ENCODE results near the gene IKZF4.
"Not testable (repeated sequence)": the region's sequence is repeated elsewhere in the genome, so short reads cannot be mapped to it uniquely, and the experiment has no call there.

Gene IKZF4

DNA sequence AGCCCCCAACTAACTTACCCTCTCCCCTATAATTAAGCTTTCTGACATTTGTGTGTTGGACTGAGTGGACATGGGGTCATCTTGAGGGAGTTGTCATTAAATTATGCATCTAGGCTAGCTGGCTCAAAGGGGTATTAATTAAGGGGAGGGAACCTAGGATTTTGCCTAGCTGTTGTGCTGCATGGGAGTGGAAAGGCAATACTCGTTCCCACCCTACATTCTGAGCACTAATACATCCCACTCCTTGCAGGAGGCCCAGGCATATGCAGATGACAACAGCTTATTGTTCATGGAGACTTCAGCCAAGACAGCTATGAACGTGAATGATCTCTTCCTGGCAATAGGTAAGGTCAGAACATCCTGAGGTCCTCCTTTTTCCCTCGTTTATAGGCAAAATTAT lies 29.7 kb upstream of the IKZF4 start:
- Mint-ChIP-seq H3K9me3 (no peaks in the 10 kb centered on the region), H3K4me1 (peaks cover 2% of the 10 kb centered on the region), H3K36me3 (ENCODE audit: low read depth) (peaks cover 23% of the 10 kb centered on the region), H3K4me3 (no peak overlapping the region), H3K27ac (no peak overlapping the region), H3K27me3 (no peaks in the 10 kb centered on the region)
- DNase-seq (no peak), ATAC-seq (no peak)

DNA sequence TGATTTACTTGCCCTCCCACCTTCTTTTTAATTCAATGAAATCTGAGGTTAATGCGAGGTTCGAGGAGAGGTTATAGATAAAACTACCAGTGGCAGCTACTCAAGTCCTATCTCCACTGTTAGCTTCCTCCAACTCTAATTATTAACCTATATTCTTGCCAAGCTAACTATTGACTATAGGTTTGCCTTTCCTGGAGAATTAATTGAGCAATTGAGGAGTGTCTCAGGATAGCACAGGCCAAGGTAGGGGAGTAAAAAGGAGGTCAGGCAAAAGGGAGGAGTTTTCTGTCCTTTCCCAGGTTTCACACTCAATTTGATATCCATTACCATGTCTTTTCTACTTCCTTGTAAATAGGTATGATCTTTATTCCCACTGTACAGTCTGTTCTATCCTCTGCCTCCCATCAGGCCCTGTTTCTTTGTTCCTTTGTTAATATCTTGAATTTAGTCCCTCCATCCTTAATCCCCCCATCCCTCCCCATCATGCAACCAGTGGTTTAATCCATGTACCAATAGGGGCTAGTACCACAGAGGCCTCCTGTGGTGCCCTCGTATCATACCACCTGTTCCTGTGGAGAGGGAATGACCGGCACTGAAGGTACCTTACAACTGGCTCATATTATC lies 27.5 kb upstream of the IKZF4 start:
- Mint-ChIP-seq H3K27me3 (peaks cover 5% of the 10 kb centered on the region), H3K9me3 (no peaks in the 10 kb centered on the region), H3K36me3 (ENCODE audit: low read depth) (peaks cover 23% of the 10 kb centered on the region)

DNA sequence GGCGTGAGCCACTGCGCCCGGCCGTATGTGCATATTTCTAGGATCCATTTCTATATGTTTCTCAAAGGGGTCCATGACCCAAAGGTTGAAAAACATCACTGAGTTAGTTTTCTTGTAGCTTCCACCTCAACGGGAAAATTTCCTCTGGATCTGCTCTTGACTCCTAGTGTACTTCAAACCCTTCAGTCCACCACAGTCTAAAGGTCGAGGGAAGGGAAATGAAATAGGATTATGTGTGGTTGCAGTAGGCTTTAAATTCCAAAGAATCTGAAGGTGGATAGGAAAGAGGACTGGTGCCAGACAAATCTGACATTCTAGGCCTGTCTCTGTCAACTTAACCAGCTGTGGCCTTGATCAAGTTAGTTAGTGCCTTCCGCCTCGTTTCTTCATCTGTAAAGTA lies 25.5 kb upstream of the IKZF4 start:
- no peak overlapping the region for H3K4me3 Mint-ChIP-seq
- H3K9me3 Mint-ChIP-seq, result no peaks in the 10 kb centered on the region
- H3K27ac Mint-ChIP-seq, result no peak overlapping the region
- ATAC-seq, result no peak
- peaks cover 26% of the 10 kb centered on the region for H3K4me1 Mint-ChIP-seq
- H3K36me3 Mint-ChIP-seq (ENCODE audit: low read depth), result peaks cover 13% of the 10 kb centered on the region
- DNase-seq, result no peak
- peaks cover 7% of the 10 kb centered on the region for H3K27me3 Mint-ChIP-seq

More for the DNA sequence above, 27.5 kb upstream of the IKZF4 start:
- peaks cover 19% of the 10 kb centered on the region for H3K4me1 Mint-ChIP-seq
- no peak overlapping the region for H3K27ac Mint-ChIP-seq
- ATAC-seq, result no peak
- DNase-seq, result no peak
- H3K4me3 Mint-ChIP-seq, result no peak overlapping the region

DNA sequence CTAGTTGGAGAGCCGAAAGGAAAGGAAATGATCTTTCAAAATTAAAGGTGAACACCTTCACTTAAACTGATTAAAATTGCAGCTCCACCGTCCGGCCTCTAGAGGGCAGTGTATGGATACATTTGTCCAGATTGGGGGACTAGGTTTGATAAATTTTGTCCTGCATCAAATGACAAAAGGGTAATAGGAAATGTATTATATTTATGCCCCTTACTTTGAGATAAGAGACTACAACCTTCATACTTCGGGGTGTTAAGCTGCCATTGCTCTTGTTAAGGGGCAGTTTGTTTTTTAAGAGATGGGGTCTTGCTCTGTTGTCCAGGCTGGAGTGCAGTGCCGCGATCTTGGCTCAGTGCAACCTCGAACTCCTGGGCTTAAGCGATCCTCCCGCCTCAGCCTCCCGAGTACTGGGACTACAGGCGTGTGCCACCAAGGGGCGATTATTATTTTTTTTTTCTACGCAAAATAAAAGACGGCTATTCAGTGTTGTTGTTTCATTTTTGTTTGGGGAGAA lies 24.6 kb upstream of the IKZF4 start:
- Mint-ChIP-seq H3K27ac (peak overlapping the region; percentile 25), H3K36me3 (ENCODE audit: low read depth) (peaks cover 8% of the 10 kb centered on the region), H3K4me3 (peak overlapping the region; percentile 73), H3K27me3 (peaks cover 7% of the 10 kb centered on the region), H3K4me1 (peaks cover 26% of the 10 kb centered on the region), H3K9me3 (no peaks in the 10 kb centered on the region)
- ATAC-seq (peak; percentile 67), DNase-seq (peak; percentile 62)

DNA sequence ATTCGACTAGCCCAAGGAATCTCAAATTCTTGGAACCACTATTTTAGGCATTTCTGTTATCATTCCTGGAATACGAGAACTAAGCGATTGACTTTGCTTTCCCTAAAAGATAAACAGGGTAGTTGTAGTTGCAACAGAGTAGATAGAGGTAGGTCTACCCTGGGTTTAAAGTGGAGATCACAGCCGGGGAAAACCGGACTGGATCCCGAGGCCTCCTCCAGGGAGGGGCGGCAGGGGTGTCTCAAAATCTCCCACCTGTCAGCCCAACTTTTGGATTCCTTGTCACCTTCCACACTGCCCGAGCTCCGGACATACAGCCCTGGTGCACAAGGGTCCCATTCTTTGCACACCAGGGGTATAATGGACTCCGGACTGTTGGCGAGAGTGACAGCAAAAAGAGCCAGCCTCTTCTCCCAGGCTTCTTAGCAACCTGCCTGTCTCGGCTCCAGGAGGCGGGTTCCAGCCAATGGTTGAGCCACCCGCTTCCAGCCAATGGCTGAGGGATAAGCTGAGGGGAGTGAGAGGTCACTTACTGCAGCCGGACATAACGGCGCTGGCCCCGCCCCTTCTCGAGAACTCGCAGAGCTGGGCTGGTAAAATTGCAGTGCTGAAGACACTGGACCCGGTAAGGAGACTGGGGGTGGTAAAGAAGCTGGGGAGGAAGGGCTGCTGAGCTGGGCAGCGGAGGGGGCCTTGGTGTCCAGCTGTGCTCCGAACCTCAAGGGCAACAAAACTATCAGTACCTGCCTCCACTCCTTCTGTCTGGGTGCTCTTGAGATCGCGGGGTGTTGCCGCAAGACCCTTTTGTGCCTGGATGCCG lies 23.9 kb upstream of the IKZF4 start, which contains the start of gene SUOX:
TSS of gene SUOX (plus strand) at position 562 of the 820 bp plus-strand sequence. CDS start 4,946 bp downstream, outside the sequence.
- Mint-ChIP-seq H3K4me1 (peaks cover 26% of the 10 kb centered on the region), H3K27me3 (peaks cover 7% of the 10 kb centered on the region), H3K27ac (peak within 1 kb of the TSS; percentile 25), H3K9me3 (no peaks in the 10 kb centered on the region), H3K4me3 (peak within 1 kb of the TSS; percentile 73), H3K36me3 (ENCODE audit: low read depth) (peaks cover 3% of the 10 kb centered on the region)
- DNase-seq (peak; percentile 54), ATAC-seq (peak; percentile 86)

DNA sequence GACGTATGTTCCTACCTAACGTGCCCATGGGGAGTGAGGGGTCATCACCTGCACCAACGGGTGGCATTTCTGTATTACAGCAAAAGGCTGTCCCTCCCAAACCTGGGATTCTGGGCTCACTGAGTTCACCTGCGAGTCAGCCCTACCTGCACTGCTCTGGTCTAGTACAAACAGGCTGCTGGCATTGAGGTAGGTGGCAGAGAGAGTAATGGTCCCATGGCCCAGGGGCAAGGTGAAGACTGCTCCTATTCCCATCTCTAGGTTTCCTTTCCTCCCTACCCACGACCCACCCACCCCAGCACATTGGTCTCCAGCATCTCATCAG lies 23.3 kb upstream of the IKZF4 start:
- Mint-ChIP-seq H3K9me3 (no peaks in the 10 kb centered on the region), H3K4me3 (peak overlapping the region; percentile 73), H3K36me3 (ENCODE audit: low read depth) (no peaks in the 10 kb centered on the region), H3K27me3 (peaks cover 7% of the 10 kb centered on the region), H3K4me1 (peaks cover 26% of the 10 kb centered on the region), H3K27ac (no peak overlapping the region)
- ATAC-seq (no peak), DNase-seq (no peak)

DNA sequence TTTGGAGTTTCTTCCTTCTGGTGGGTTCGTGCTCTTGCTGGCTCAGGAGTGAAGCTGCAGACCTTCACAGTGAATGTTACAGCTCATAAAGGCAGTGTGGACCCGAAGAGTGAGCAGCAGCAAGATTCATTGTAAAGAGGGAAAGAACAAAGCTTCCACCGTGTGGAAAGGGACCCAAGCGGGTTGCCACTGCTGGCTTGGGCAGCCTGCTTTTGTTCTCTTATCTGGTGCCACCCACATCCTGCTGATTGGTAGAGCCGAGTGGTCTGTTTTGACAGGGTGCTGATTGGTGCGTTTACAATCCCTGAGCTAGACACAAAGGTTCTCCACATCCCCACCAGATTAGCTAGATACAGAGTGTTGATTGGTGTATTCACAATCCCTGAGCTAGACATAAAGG lies 21.3 kb upstream of the IKZF4 start:
- not testable (repeated sequence) for H3K4me3 Mint-ChIP-seq

DNA sequence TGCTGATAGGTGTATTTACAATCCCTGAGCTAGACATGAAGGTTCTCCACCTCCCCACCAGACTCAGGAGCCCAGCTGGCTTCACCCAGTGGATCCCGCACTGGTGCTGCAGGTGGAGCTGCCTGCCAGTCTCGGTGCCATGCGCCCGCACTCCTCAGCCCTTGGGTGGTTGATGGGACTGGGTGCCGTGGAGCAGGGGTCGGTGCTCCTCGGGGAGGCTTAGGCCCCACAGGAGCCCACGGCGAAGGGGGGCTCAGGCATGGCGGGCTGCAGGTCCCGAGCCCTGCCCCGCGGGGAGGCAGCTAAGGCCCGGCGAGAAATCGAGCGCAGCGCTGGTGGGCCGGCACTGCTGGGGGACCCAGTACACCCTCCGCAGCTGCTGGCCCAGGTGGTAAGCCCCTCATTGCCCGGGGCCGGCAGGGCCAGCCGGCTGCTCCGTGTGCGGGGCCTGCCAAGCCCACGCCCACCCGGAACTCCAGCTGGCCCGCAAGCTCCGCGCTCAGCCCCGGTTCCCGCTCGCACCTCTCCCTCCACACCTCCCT lies 20.8 kb upstream of the IKZF4 start:
- H3K27ac Mint-ChIP-seq; H3K27me3 Mint-ChIP-seq; H3K36me3 Mint-ChIP-seq (ENCODE audit: low read depth); H3K4me3 Mint-ChIP-seq; ATAC-seq; DNase-seq; H3K9me3 Mint-ChIP-seq: not testable (repeated sequence)
- H3K4me1 Mint-ChIP-seq, result peaks cover 26% of the 10 kb centered on the region

More for the DNA sequence above, 21.3 kb upstream of the IKZF4 start:
- not testable (repeated sequence) for H3K27me3 Mint-ChIP-seq; H3K36me3 Mint-ChIP-seq (ENCODE audit: low read depth); DNase-seq; H3K9me3 Mint-ChIP-seq; ATAC-seq; H3K27ac Mint-ChIP-seq
- H3K4me1 Mint-ChIP-seq, result peaks cover 26% of the 10 kb centered on the region

DNA sequence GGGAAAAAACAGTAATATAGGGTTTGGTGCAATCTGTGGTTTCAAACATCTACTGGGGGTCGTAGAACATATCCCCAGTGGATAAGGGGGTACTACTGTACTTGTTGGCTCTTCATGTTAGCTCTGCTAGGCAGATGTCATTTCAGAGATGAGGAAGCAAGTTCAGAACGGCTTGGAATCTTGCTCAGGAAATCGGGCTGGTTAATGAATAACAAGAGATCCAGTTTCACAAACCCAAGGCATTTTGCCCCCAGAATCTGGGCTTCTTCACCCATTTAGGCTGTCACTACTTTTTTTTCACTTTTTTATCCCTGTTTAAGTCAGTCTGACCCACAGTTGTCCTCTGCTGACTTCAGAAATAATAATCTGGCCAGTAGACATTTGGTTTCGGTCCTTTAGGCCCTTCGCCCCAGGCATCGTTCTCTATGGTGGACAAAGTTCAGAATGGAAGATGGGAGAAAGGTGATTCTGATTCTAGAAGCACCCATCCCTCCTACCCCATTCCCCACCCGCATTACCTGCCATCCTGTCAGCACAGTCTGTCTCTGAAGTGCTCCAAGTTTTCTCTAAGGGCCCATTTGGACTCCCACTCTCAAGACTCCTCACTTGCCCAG lies 19.2 kb upstream of the IKZF4 start:
- no peak overlapping the region for H3K27ac Mint-ChIP-seq

DNA sequence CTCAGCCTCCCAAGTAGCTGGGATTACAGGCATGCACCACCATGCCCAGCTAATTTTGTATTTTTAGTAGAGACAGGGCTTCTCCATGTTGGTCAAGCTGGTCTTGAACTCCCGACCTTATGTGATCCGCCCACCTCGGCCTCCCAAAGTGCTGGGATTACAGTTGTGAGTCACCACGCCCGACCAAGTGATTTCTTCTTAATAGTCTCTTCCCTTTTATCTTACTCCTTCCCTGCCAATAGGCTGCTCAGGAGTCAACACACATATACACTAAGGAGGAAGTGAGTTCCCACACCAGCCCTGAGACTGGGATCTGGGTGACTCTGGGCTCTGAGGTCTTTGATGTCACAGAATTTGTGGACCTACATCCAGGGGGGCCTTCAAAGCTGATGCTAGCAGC lies 17.5 kb upstream of the IKZF4 start:
- not testable (repeated sequence) for DNase-seq; H3K27me3 Mint-ChIP-seq; H3K27ac Mint-ChIP-seq; H3K4me3 Mint-ChIP-seq; H3K9me3 Mint-ChIP-seq; ATAC-seq; H3K36me3 Mint-ChIP-seq (ENCODE audit: low read depth)
- peaks cover 21% of the 10 kb centered on the region for H3K4me1 Mint-ChIP-seq

More for the DNA sequence above, 19.2 kb upstream of the IKZF4 start:
- ATAC-seq (no peak), DNase-seq (no peak)
- Mint-ChIP-seq H3K36me3 (ENCODE audit: low read depth) (no peaks in the 10 kb centered on the region), H3K4me3 (no peak overlapping the region), H3K9me3 (no peaks in the 10 kb centered on the region), H3K27me3 (peaks cover 7% of the 10 kb centered on the region), H3K4me1 (peaks cover 23% of the 10 kb centered on the region)

DNA sequence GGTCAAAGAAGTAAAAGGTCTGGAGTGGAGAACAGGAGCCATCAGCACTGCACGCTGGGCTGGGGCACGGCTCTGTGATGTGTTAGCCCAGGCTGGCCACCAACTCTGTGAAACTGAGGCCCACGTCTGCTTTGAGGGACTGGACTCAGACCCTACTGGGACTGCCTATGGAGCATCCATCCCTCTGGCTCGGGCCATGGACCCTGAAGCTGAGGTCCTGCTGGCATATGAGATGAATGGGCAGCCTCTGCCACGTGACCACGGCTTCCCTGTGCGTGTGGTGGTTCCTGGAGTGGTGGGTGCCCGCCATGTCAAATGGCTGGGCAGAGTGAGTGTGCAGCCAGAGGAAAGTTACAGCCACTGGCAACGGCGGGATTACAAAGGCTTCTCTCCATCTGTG lies 16.6 kb upstream of the IKZF4 start:
- no peaks in the 10 kb centered on the region for H3K27me3 Mint-ChIP-seq

DNA sequence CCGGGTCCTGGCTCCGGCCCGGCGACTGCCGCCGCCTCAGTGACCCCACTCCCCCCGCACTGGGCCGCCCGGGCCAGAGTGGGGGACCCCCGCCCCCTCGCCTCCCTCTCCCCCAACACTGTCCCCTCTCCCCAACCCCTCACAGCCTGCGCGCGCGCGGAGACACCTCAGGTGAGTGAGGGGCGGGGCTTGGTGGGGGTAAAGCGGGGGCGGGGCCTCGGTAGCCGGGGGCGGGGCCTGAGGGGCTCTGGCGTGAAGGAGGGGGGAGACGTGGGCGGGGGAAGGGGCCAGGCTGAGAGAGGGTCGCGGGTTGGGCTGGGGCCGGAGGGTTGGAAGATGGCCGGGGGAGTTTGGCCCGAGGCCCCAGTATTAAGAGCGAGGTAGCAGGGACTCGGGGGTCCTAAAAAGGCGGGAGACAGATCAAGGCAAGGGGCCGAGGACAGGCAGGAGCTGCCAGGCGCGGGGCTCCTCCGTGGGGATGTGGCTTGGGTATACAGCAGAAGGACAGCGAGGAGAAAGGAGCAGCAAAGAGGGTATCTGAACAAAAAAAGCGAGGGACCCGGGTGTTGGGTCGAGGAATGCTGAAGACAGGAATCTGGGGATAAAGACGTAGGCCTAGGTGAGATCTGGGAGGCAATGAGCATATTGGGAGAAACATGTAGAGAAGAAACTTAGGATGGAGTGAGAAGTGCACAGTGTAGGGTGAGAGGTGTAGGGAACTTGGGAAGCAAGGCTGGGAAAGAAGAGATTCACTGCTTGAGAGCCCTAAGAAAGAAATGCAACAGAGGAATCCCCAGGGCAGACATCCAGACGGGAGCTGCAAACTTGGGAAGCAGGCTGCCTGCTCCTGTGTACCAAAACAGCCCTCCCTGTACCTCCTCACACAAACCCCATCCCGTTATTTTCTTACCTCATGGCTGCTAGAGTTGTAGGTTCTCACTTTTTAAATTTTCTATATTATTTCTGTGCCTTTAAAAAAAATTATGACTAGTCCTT lies 13.0 kb upstream of the IKZF4 start:
- ATAC-seq (peak; percentile 57), DNase-seq (peak; percentile 74)
- no peaks in the 10 kb centered on the region for H3K27me3 Mint-ChIP-seq
- no peaks in the 10 kb centered on the region for H3K9me3 Mint-ChIP-seq
- peak overlapping the region; percentile 77 for H3K4me3 Mint-ChIP-seq
- peak overlapping the region; percentile 57 for H3K27ac Mint-ChIP-seq
- peaks cover 27% of the 10 kb centered on the region for H3K4me1 Mint-ChIP-seq
- H3K36me3 Mint-ChIP-seq (ENCODE audit: low read depth), result no peaks in the 10 kb centered on the region

More for the DNA sequence above, 16.6 kb upstream of the IKZF4 start:
- H3K36me3 Mint-ChIP-seq (ENCODE audit: low read depth), result no peaks in the 10 kb centered on the region
- H3K4me1 Mint-ChIP-seq, result peaks cover 19% of the 10 kb centered on the region
- no peaks in the 10 kb centered on the region for H3K9me3 Mint-ChIP-seq
- no peak overlapping the region for H3K27ac Mint-ChIP-seq
- ATAC-seq (no peak), DNase-seq (no peak)
- no peak overlapping the region for H3K4me3 Mint-ChIP-seq

DNA sequence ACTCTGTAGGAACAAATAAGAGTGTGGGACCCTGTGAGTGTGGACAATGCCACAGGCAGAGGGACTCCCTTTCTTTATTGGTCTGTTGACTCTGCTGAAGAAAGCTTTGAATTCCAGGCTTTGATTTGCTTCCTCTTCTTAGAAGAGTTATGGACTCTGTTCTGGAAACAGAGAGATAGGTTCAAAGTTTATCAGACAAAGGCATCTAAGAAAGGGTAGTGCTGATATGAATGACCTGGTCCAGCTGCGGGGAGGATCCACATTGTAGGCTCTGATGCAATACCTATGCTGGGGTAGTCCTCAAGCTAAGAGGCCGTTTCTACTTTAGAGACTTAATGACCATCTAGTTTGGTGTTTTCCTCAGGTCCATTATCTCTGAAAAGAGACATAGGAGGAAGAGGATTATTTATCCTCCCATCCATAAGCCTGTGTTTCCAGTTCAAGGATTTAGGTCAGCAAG lies 10.7 kb upstream of the IKZF4 start:
- no peaks in the 10 kb centered on the region for H3K27me3 Mint-ChIP-seq
- no peak overlapping the region for H3K27ac Mint-ChIP-seq
- peaks cover 28% of the 10 kb centered on the region for H3K4me1 Mint-ChIP-seq
- H3K9me3 Mint-ChIP-seq, result no peaks in the 10 kb centered on the region
- H3K36me3 Mint-ChIP-seq (ENCODE audit: low read depth), result no peaks in the 10 kb centered on the region
- no peak for DNase-seq
- no peak for ATAC-seq
- no peak overlapping the region for H3K4me3 Mint-ChIP-seq

Data from activated naive CD8-positive, alpha-beta T cell treated with anti-CD3 and anti-CD28 coated beads, Interleukin-2, amount 50 U/mL, for 24 hours (primary cell).